ENCODE measurements around the gene HUS1. TPM values are rescaled to one million over a fixed set of nuclear protein-coding genes. Genes with fewer than 3 reads are reported as not detected.
"Not testable (repeated sequence)": the region's sequence is repeated elsewhere in the genome, so short reads cannot be mapped to it uniquely, and the experiment has no call there.

HUS1 gene
- 33.8 and 36.6 TPM in 2 replicates for total RNA-seq

DNA sequence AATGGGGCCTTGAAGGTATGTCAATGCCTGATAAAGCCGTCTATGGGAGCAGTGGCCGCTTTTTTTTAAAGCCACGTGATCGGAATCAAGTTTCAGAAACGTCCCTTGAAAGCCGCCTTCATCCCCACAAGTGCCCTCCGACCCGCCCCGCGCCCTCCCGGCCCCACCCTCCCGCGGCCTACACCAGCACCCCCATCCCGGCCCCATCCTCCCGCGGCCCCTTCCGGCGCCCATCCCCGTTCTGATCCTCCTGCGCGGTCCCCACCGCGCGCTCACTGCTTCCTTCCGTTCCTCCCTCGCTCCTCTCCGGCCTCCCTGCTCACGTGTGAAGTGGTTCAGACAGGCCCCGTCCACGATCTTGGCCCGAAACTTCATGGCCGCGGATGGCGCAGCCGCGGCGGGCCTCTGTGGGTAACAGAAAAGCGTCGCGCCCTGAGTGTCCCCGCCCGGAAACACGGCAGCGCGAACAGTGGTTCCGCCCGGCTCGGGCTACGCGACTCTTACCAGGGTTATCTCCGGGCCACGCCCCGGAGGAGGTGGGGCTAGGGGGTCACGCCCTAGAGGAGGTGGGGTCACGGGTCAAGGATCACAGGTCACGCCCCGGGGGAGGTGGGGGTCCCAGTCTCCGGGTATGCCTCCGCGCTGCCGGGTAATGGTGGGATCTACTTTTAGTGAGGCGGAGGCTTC, at the start of gene HUS1:
TSS of gene HUS1 (minus strand) at position 471 of the 687 bp plus-strand sequence. CDS start at position 375, 96 bp downstream.
- Mint-ChIP-seq H3K27ac (peak within 1 kb of the TSS; percentile 95), H3K9me3 (peaks cover 4% of the 10 kb centered on the region), H3K4me1 (ENCODE audit: low read depth) (peaks cover 14% of the 10 kb centered on the region), H3K4me3 (ENCODE audit: low read depth) (peak within 1 kb of the TSS; percentile 90), H3K36me3 (ENCODE audit: low read depth) (peaks cover 35% of the 10 kb centered on the region), H3K27me3 (ENCODE audit: low read depth) (peaks cover 1% of the 10 kb centered on the region)
- peak; percentile 90 for DNase-seq (ENCODE audit: low spot score)
- intact Hi-C loops (cut with micrococcal nuclease), result loop anchor here (1.0 to 10.0 kb wide), 6 partner anchors 12 to 316 kb away; partner anchors contain the start of genes C7orf57 and UPP1

DNA sequence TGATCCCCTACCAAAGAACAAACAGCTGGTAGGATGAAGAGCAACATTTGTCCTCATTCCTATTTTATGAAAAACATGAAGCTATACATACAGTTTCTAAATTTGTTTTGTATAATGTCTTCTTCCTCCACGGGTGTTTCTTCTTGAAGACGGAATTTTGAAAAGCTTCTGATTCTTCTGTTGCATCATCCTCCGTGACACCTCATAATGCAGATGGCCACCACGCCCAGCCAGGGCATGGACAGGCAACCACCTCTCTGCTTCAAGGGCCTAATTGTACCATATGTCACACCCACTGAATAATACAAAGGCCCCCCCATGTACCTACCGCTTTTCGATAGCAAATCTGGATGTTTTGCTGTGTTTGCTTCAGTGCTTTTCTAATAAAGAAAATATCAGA, 49.5 kb upstream of the HUS1 start, which contains the start of gene SUN3:
TSS of gene SUN3 (minus strand) at position 170 of the 400 bp plus-strand sequence. CDS start at position 1, 169 bp downstream.
- Mint-ChIP-seq H3K27ac (no peak within 1 kb of the TSS), H3K4me3 (ENCODE audit: low read depth) (no peak within 1 kb of the TSS), H3K27me3 (ENCODE audit: low read depth) (peaks cover 53% of the 10 kb centered on the region), H3K4me1 (ENCODE audit: low read depth) (no peaks in the 10 kb centered on the region), H3K36me3 (ENCODE audit: low read depth) (no peaks in the 10 kb centered on the region), H3K9me3 (peaks cover 4% of the 10 kb centered on the region)
- intact Hi-C loops (cut with micrococcal nuclease), result no loop called here
- no peak for DNase-seq (ENCODE audit: low spot score)

DNA sequence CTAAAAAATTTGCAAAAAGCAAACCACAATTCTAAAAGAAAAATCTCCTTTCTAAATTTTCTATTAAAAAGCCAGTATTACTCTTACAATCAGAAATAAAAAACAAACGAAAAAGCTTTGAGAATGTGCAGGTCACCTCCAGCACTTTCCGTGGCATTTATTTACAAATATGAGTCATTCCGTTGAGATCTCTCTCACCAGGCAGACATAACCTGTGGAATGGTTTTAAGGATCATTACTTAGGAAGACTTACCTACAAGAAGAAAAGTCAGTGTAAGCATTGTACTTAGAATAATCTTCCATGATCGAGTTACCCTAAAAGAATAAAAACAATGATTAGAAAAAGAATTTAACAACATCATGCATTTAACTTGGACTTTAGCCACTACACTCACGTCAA, 46.2 kb upstream of the HUS1 start:
- Mint-ChIP-seq H3K27ac (no peak overlapping the region), H3K4me3 (ENCODE audit: low read depth) (no peak overlapping the region), H3K36me3 (ENCODE audit: low read depth) (no peaks in the 10 kb centered on the region), H3K9me3 (peaks cover 15% of the 10 kb centered on the region), H3K4me1 (ENCODE audit: low read depth) (no peaks in the 10 kb centered on the region), H3K27me3 (ENCODE audit: low read depth) (peaks cover 57% of the 10 kb centered on the region)
- intact Hi-C loops (cut with micrococcal nuclease), result no loop called here
- no peak for DNase-seq (ENCODE audit: low spot score)

DNA sequence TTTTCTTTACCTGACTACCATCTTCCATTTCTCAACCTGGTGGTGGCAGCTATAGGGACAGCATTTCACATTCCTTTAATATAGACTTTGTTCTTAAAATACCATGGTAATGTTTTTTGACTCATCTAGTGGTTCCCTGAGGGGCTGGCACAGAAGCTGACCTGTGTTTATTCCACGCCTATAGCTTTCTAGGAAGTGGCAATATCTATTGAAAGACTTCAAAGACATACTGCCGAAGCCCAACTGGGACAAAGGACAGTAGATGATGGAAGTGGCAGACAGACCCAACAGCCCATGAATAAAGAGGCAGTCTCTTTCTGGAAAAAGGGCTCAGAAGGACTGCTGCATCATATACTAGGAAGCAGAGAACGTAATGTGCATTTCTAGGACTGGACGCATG, 38.3 kb upstream of the HUS1 start:
- H3K36me3 Mint-ChIP-seq (ENCODE audit: low read depth), result no peaks in the 10 kb centered on the region
- H3K27ac Mint-ChIP-seq, result no peak overlapping the region
- no peaks in the 10 kb centered on the region for H3K4me1 Mint-ChIP-seq (ENCODE audit: low read depth)
- peaks cover 15% of the 10 kb centered on the region for H3K9me3 Mint-ChIP-seq
- intact Hi-C loops (cut with micrococcal nuclease), result no loop called here
- no peak for DNase-seq (ENCODE audit: low spot score)
- peaks cover 30% of the 10 kb centered on the region for H3K27me3 Mint-ChIP-seq (ENCODE audit: low read depth)
- no peak overlapping the region for H3K4me3 Mint-ChIP-seq (ENCODE audit: low read depth)

DNA sequence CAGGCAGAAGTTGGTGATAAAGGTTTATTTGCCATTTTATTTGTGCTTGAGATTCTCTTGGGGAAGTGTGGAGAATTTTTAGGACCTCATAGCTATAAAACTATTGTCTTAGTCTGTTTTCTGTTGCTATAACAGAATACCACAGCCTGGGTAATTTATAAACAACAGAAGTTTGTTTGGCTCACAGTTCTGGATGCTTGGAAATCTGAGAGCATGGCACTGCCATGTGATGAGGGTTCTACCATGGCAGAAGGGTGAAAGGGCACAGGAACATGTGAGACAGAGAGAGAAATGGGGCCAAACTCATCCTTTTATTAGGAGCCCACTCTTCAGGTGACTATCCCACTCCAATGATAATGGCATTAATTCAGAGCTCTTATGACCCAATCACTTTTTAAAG, 37.2 kb upstream of the HUS1 start:
- H3K4me3 Mint-ChIP-seq (ENCODE audit: low read depth), result no peak overlapping the region
- H3K4me1 Mint-ChIP-seq (ENCODE audit: low read depth), result no peaks in the 10 kb centered on the region
- no peak overlapping the region for H3K27ac Mint-ChIP-seq
- no peak for DNase-seq (ENCODE audit: low spot score)
- peaks cover 25% of the 10 kb centered on the region for H3K27me3 Mint-ChIP-seq (ENCODE audit: low read depth)
- peaks cover 10% of the 10 kb centered on the region for H3K9me3 Mint-ChIP-seq
- intact Hi-C loops (cut with micrococcal nuclease), result no loop called here
- H3K36me3 Mint-ChIP-seq (ENCODE audit: low read depth), result no peaks in the 10 kb centered on the region

DNA sequence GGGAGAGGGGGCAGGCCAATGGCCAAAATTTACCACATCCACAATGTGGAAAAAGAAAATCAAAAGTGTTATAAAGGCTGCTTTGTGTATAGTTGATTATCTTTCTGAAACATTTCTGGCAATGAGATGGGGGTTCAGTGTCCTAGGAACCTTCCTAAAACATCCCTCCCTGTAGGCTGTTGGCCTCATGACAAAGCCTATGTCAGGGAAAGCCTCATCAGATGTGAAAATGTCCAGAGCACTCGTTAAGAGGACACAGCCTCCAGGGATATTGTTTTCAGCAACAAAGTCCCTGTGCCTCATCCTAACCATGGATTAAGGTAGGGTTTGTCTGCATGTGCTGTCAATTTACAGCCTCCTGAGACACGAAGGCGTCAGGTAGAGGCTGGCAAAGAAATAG, 32.5 kb upstream of the HUS1 start:
- Mint-ChIP-seq H3K27me3 (ENCODE audit: low read depth) (peaks cover 7% of the 10 kb centered on the region), H3K4me3 (ENCODE audit: low read depth) (no peak overlapping the region), H3K9me3 (no peaks in the 10 kb centered on the region), H3K36me3 (ENCODE audit: low read depth) (no peaks in the 10 kb centered on the region), H3K4me1 (ENCODE audit: low read depth) (no peaks in the 10 kb centered on the region), H3K27ac (no peak overlapping the region)
- intact Hi-C loops (cut with micrococcal nuclease), result no loop called here
- no peak for DNase-seq (ENCODE audit: low spot score)

DNA sequence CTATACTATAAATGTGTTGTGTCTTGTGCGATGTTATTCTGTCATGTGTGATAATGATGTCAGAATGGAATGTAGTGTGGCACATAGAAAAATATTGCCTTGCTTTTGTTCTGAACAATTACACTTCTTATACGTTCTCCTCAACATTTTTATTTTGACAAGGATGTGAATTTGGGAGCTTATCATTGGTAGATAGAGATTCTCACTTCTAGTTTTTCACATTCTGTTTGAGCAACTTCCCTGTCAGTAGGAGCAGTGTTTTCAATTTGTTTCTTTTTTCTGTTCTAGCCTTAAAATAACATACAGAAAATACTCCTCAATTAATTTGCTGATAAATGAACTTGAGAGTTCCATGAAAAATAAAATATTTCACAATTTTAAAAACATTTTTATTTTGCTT, 31.9 kb upstream of the HUS1 start:
- Mint-ChIP-seq H3K27ac (no peak overlapping the region), H3K9me3 (no peaks in the 10 kb centered on the region), H3K4me3 (ENCODE audit: low read depth) (no peak overlapping the region), H3K36me3 (ENCODE audit: low read depth) (no peaks in the 10 kb centered on the region), H3K4me1 (ENCODE audit: low read depth) (no peaks in the 10 kb centered on the region), H3K27me3 (ENCODE audit: low read depth) (peaks cover 7% of the 10 kb centered on the region)
- intact Hi-C loops (cut with micrococcal nuclease), result no loop called here
- DNase-seq (ENCODE audit: low spot score), result no peak

DNA sequence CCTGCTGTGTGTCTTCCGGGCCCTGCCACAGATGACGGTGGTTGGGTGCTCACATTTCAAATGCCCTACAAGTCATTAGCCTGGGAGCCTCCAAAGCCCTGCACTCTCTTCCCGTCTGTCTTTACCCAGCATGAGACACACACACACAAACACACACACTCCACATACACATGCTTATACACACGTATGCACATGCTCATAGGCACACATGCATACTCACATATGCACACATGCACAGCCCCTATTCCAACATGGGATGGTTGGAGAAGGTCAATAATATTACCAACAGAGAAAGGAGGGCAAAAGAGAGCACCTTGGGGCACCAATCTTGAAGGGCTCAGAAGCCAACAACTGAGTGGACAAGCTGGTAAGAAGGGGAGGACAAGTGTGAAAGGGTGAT, 30.5 kb upstream of the HUS1 start:
- H3K27me3 Mint-ChIP-seq (ENCODE audit: low read depth), result peaks cover 10% of the 10 kb centered on the region
- H3K27ac Mint-ChIP-seq, result no peak overlapping the region
- no peak overlapping the region for H3K4me3 Mint-ChIP-seq (ENCODE audit: low read depth)
- H3K4me1 Mint-ChIP-seq (ENCODE audit: low read depth), result no peaks in the 10 kb centered on the region
- H3K36me3 Mint-ChIP-seq (ENCODE audit: low read depth), result no peaks in the 10 kb centered on the region
- H3K9me3 Mint-ChIP-seq, result no peaks in the 10 kb centered on the region
- intact Hi-C loops (cut with micrococcal nuclease), result no loop called here
- DNase-seq (ENCODE audit: low spot score), result no peak

DNA sequence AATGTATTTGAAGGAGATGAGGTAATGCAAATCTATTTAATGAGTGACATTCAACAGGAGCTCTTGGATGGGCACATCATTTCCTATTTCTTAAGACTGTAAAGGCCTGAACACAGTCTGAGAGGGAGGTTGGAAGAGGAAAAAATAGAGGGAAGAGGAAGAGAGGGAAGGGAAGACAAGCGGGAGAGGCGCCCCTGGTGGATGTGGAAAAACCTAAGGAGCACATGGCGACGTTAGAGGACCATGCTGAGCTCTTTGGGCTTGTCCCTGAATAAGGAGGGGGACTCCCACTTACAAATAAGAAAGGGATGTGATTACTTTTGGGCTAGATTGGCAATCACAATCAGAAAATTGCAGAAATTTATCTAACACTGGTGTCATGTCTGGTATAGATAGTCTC, 29.8 kb upstream of the HUS1 start:
- H3K27me3 Mint-ChIP-seq (ENCODE audit: low read depth), result peaks cover 15% of the 10 kb centered on the region
- no peaks in the 10 kb centered on the region for H3K9me3 Mint-ChIP-seq

DNA sequence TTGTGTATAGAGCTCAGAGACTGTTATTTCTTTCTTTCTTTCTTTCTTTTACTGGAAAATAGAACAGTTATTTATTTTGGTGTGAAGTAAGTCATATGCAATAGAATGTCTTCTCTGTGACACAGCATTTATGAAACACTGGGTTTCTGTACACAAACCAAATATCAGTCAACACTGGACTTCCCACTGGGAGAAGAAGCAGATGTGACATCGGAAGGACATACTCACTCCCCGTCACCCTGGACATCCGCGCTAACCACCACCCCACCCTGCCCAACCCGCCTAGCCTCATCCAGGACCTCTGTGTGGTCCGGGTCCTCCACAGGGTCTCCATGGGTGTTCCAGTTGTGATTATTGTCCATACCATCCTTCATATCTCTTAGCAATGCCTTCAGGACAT, 27.5 kb upstream of the HUS1 start:
- H3K27ac Mint-ChIP-seq, result no peak overlapping the region
- DNase-seq (ENCODE audit: low spot score), result no peak
- intact Hi-C loops (cut with micrococcal nuclease), result no loop called here
- peaks cover 6% of the 10 kb centered on the region for H3K9me3 Mint-ChIP-seq
- no peaks in the 10 kb centered on the region for H3K36me3 Mint-ChIP-seq (ENCODE audit: low read depth)
- H3K4me1 Mint-ChIP-seq (ENCODE audit: low read depth), result peaks cover 3% of the 10 kb centered on the region
- no peak overlapping the region for H3K4me3 Mint-ChIP-seq (ENCODE audit: low read depth)
- peaks cover 26% of the 10 kb centered on the region for H3K27me3 Mint-ChIP-seq (ENCODE audit: low read depth)

More for the DNA sequence above, 29.8 kb upstream of the HUS1 start:
- intact Hi-C loops (cut with micrococcal nuclease), result no loop called here
- Mint-ChIP-seq H3K4me3 (ENCODE audit: low read depth) (no peak overlapping the region), H3K4me1 (ENCODE audit: low read depth) (peaks cover 3% of the 10 kb centered on the region), H3K36me3 (ENCODE audit: low read depth) (no peaks in the 10 kb centered on the region), H3K27ac (no peak overlapping the region)
- DNase-seq (ENCODE audit: low spot score), result no peak

DNA sequence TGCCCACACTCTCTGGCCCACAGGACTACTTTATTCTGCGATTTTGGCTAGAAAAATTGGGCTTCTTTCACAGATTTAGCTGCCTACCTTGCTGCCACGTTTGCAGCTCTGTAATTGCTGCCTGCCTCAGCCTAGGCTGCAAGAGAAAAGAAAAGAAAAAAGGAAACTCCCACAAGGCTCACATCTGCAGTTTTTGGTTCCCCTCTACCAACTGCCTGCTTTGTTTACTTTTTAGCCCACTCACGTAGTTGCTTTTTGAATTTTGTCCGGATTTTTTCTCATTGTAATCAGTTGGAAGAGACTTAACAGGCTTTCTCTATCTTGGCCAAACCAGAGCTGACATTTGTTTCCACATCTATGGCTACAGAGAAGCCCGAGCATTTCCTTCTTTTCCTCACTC, 25.2 kb upstream of the HUS1 start:
- no peak for DNase-seq (ENCODE audit: low spot score)
- intact Hi-C loops (cut with micrococcal nuclease), result no loop called here
- Mint-ChIP-seq H3K4me1 (ENCODE audit: low read depth) (peaks cover 4% of the 10 kb centered on the region), H3K27me3 (ENCODE audit: low read depth) (peaks cover 33% of the 10 kb centered on the region), H3K4me3 (ENCODE audit: low read depth) (no peak overlapping the region), H3K36me3 (ENCODE audit: low read depth) (no peaks in the 10 kb centered on the region), H3K27ac (no peak overlapping the region), H3K9me3 (peaks cover 6% of the 10 kb centered on the region)

DNA sequence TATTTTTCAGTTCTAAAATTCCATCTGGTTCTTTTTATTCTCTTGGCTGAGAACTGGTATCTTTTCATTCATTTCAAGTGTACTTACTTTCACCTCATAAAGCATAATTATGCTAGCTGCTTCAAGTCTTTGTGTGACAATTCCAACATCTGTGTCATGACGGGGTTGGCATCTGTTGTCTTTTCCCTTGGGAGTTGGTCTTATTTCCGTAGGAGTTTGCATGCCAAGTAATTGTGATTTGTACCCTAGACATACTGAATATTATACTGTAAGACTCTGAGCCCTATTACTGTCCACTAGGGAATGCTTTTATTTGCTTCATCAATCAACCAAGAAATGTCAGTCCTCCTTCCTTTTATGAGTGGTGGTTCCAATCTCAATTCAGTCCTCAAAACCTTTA, 24.6 kb upstream of the HUS1 start:
- H3K4me1 Mint-ChIP-seq (ENCODE audit: low read depth), result peaks cover 4% of the 10 kb centered on the region
- no peak for DNase-seq (ENCODE audit: low spot score)
- H3K27ac Mint-ChIP-seq, result no peak overlapping the region
- peaks cover 6% of the 10 kb centered on the region for H3K9me3 Mint-ChIP-seq
- no peak overlapping the region for H3K4me3 Mint-ChIP-seq (ENCODE audit: low read depth)
- H3K27me3 Mint-ChIP-seq (ENCODE audit: low read depth), result peaks cover 31% of the 10 kb centered on the region
- no peaks in the 10 kb centered on the region for H3K36me3 Mint-ChIP-seq (ENCODE audit: low read depth)
- intact Hi-C loops (cut with micrococcal nuclease), result no loop called here

DNA sequence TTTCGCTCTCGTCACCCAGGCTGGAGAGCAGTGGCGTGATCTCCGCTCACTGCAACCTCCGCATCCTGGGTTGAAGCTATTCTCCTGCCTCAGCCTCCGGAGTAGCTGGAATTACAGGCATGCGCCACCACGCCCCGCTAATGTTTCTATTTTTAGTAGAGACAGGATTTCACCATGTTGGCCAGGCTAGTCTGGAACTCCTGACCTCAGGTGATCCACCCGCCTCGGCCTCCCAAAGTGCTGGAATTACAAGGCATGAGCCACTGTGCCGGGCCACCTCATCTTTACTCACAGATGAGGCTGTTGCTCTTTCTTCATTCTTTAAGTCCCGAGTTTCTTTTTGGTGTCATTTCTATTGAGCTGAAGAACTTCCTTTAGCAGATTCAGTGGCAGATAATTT, 20.7 kb upstream of the HUS1 start:
- H3K4me1 Mint-ChIP-seq (ENCODE audit: low read depth); H3K9me3 Mint-ChIP-seq; intact Hi-C loops (cut with micrococcal nuclease); H3K36me3 Mint-ChIP-seq (ENCODE audit: low read depth); H3K4me3 Mint-ChIP-seq (ENCODE audit: low read depth); H3K27ac Mint-ChIP-seq; DNase-seq (ENCODE audit: low spot score): not testable (repeated sequence)
- peaks cover 30% of the 10 kb centered on the region for H3K27me3 Mint-ChIP-seq (ENCODE audit: low read depth)
